Adrenal gland (tissue), 5 donors: ENCODE measurements around the gene VWA1.

ENCODE experiments used
- POLR2A ChIP-seq, 2 donors: fragments of 450-650 bp; IDR thresholded peaks; one replicate each; pipeline ENCODE4 v1.6.1; 2017; ENCODE audit warnings: antibody characterized with exemption in 2 of 2, mild to moderate bottlenecking in 2 of 2, moderate library complexity in 1 of 2
- TF ChIP-seq, protein P1 (sequence below), 6 experiments: fragments of 450-650 bp in 4 of 6; fragments of 200-600 bp in 2 of 6; sonication (generic) in 1 of 6; IDR thresholded peaks; 1 replicate in 5 of 6; 2 replicates in 1 of 6; pipeline versions ENCODE4 v1.5.1 to v1.8.0; 2016 to 2021; ENCODE audit warnings: antibody characterized with exemption in 6 of 6, mild to moderate bottlenecking in 2 of 6, moderate library complexity in 1 of 6
- donor health status: DM: no; HTN: no; CAD: no.

DNA sequence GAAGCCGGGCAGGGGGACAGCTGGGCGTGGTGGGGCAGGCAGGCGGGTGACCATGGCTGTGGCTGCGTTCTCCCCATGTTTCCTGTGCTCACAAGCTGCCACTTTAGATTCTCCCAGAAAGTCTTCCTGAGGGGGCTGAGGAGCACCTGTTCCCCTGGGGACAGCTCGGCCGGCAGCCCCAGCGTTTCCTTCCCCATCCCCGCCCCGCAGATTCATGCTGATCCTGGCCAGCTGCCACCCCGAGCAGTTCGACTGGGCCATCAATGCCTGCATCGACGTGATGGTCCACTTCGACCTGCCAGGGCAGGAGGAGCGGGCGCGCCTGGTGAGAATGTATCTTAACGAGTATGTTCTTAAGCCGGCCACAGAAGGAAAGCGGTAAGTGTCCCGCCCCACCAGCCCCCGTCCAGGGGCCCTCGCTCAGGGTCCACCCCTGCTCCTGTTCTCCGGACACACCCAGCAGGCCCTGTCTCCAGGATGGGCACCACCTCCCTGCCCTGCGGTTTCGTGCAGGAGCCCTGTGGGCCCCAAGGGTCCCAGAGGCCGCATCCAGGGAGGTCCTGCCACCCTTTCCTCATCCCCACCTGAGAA lies 25.1 kb downstream of the VWA1 start:
- TF ChIP-seq, protein P1, sequence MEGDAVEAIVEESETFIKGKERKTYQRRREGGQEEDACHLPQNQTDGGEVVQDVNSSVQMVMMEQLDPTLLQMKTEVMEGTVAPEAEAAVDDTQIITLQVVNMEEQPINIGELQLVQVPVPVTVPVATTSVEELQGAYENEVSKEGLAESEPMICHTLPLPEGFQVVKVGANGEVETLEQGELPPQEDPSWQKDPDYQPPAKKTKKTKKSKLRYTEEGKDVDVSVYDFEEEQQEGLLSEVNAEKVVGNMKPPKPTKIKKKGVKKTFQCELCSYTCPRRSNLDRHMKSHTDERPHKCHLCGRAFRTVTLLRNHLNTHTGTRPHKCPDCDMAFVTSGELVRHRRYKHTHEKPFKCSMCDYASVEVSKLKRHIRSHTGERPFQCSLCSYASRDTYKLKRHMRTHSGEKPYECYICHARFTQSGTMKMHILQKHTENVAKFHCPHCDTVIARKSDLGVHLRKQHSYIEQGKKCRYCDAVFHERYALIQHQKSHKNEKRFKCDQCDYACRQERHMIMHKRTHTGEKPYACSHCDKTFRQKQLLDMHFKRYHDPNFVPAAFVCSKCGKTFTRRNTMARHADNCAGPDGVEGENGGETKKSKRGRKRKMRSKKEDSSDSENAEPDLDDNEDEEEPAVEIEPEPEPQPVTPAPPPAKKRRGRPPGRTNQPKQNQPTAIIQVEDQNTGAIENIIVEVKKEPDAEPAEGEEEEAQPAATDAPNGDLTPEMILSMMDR (IDR thresholded peaks at IDR 0.05): no peak
- no peak for TF ChIP-seq POLR2A (IDR thresholded peaks at IDR 0.05)
